Central memory CD8-positive, alpha-beta T cell (primary cell): Measurements from ENCODE around the gene THEMIS2.
A peak's percentile ranks its signal among the peaks of the same experiment; 100 is the strongest.

ENCODE experiments used
- ATAC-seq: fragments of 150-1000 bp; cut with Tn5 transposase; replicated peaks from 2 replicates; pipeline ENCODE4 v1.10.0; 2022; ENCODE audit warnings: mild to moderate bottlenecking, moderate FRiP score, moderate number of reproducible peaks; ENCODE audit not compliant: poor library complexity, severe bottlenecking; ENCODE audit errors: extremely low read depth
- DNase-seq, 2 donors: peaks; one replicate each; pipeline ENCODE4 v3.0.0; 2021; ENCODE audit warnings: low spot score in 2 of 2
- H3K27ac Mint-ChIP-seq: one replicate; pipeline ENCODE4 v1.8.0; 2022; ENCODE audit warnings: low read depth, mild to moderate bottlenecking, moderate library complexity, mixed read lengths
- H3K27me3 Mint-ChIP-seq: one replicate; pipeline ENCODE4 v1.8.0; 2022; ENCODE audit warnings: mixed read lengths
- H3K36me3 Mint-ChIP-seq: one replicate; pipeline ENCODE4 v1.8.0; 2022; ENCODE audit warnings: mild to moderate bottlenecking, moderate library complexity, mixed read lengths; ENCODE audit not compliant: insufficient read depth
- H3K4me1 Mint-ChIP-seq: one replicate; pipeline ENCODE4 v1.8.0; 2022; ENCODE audit warnings: mixed read lengths
- H3K4me3 Mint-ChIP-seq: one replicate; pipeline ENCODE4 v1.8.0; 2022; ENCODE audit warnings: mild to moderate bottlenecking, moderate library complexity, mixed read lengths
- H3K9me3 Mint-ChIP-seq: one replicate; pipeline ENCODE4 v1.8.0; 2022; ENCODE audit warnings: mixed read lengths

THEMIS2 gene

DNA sequence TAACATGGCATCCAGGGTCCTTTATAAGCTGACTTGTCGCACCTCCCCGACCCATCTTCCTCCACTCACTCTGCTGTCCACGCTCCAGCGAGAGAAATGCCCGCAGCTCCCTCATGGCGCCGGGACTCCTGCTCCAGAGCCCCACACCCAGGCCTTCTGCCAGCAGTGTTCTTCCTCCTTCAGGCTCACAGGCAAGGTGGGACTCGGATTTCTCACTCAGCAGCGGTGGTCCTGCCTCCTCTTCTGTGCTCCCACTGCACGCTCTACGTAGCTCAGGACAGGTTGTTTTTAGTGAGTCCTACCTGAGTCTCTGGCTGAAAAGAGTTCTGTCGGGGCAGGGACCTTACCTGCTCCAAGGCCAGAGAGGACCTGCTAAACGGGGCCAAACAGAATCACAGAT, 11.2 kb downstream of the THEMIS2 start:
- peak overlapping the region; percentile 57 for H3K4me3 Mint-ChIP-seq
- peaks cover 65% of the 10 kb centered on the region for H3K36me3 Mint-ChIP-seq
- peaks cover 77% of the 10 kb centered on the region for H3K4me1 Mint-ChIP-seq
- no peak for DNase-seq
- ATAC-seq, result no peak
- no peaks in the 10 kb centered on the region for H3K27me3 Mint-ChIP-seq
- H3K27ac Mint-ChIP-seq, result peak overlapping the region; percentile 87
- no peaks in the 10 kb centered on the region for H3K9me3 Mint-ChIP-seq

DNA sequence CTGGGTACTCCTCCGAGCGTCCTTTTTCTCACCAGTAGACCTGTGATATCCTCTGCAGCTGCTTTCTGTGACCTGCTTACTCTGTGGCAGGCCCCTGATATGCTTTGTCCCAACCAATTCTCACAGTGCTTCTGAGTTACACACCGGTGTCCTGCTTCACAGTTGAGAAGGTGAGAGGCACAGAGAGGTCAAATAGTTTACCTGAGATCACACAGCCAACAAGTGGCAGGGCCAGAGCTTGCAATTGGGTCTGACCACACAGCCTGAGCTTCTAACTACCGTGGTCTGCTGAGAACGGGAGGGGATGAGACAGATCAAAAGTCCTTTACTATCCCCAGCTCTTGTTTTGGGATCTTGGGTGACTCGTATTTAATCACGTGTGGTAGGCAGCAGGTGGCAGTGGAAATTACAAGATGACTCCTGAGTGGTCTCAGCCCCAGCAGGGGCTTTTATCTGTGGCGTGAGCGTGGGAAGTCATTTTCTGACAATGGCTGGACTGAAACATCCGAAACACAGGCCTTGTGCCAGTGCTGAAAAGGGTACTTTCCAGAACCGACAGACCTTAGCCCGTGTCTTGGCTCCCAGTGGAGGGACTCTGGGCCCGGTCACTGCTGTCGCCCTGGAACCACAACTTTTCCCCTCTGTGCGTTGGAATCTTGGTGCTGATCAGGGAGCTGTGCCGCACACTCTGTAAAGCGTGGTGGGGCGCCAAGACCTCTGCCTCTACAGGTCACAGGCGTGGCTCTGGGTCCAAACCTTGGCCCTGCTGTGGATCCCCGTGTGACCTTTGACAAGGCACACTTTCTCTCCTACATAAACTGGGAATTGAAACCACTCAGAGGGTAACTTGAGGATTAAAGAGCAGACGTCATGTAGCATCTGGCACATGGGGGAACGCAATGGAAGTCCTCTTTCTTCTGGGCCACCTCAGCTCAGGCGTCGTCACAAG, 11.9 kb downstream of the THEMIS2 start:
- no peaks in the 10 kb centered on the region for H3K27me3 Mint-ChIP-seq
- peaks cover 73% of the 10 kb centered on the region for H3K4me1 Mint-ChIP-seq
- ATAC-seq (peak; percentile 50), DNase-seq (no peak)
- H3K4me3 Mint-ChIP-seq, result peak overlapping the region; percentile 57
- H3K27ac Mint-ChIP-seq, result peak overlapping the region; percentile 87
- no peaks in the 10 kb centered on the region for H3K9me3 Mint-ChIP-seq
- H3K36me3 Mint-ChIP-seq, result peaks cover 63% of the 10 kb centered on the region

GRCh38 chr1:27885114-27885528, 12.8 kb downstream of the THEMIS2 start:
- Mint-ChIP-seq H3K36me3 (peaks cover 58% of the 10 kb centered on the region), H3K27ac (peak overlapping the region; percentile 87), H3K4me1 (peaks cover 67% of the 10 kb centered on the region), H3K9me3 (no peaks in the 10 kb centered on the region), H3K27me3 (no peaks in the 10 kb centered on the region), H3K4me3 (peak overlapping the region; percentile 37)
- no peak for ATAC-seq
- no peak for DNase-seq

- Mint-ChIP-seq H3K4me3 (peak overlapping the region; percentile 64), H3K4me1 (peaks cover 72% of the 10 kb centered on the region), H3K27me3 (no peaks in the 10 kb centered on the region), H3K9me3 (no peaks in the 10 kb centered on the region), H3K36me3 (peaks cover 57% of the 10 kb centered on the region), H3K27ac (peak overlapping the region; percentile 87)
- ATAC-seq, result no peak
- no peak for DNase-seq
Observed at GRCh38 chr1:27885621-27886352, 13.4 kb downstream of the THEMIS2 start.

- ATAC-seq (no peak), DNase-seq (no peak)
- Mint-ChIP-seq H3K27me3 (no peaks in the 10 kb centered on the region), H3K27ac (peak overlapping the region; percentile 87), H3K4me1 (peaks cover 74% of the 10 kb centered on the region), H3K4me3 (peak overlapping the region; percentile 64), H3K36me3 (peaks cover 59% of the 10 kb centered on the region), H3K9me3 (no peaks in the 10 kb centered on the region)
Observed at GRCh38 chr1:27886353-27886679, 14.0 kb downstream of the THEMIS2 start.

- Mint-ChIP-seq H3K9me3 (no peaks in the 10 kb centered on the region), H3K27ac (peak overlapping the region; percentile 87), H3K27me3 (no peaks in the 10 kb centered on the region), H3K4me1 (peaks cover 76% of the 10 kb centered on the region), H3K36me3 (peaks cover 60% of the 10 kb centered on the region), H3K4me3 (peak overlapping the region; percentile 64)
- DNase-seq, result no peak
- ATAC-seq, result peak; percentile 5
Observed at GRCh38 chr1:27886744-27887143, 14.4 kb downstream of the THEMIS2 start.

DNA sequence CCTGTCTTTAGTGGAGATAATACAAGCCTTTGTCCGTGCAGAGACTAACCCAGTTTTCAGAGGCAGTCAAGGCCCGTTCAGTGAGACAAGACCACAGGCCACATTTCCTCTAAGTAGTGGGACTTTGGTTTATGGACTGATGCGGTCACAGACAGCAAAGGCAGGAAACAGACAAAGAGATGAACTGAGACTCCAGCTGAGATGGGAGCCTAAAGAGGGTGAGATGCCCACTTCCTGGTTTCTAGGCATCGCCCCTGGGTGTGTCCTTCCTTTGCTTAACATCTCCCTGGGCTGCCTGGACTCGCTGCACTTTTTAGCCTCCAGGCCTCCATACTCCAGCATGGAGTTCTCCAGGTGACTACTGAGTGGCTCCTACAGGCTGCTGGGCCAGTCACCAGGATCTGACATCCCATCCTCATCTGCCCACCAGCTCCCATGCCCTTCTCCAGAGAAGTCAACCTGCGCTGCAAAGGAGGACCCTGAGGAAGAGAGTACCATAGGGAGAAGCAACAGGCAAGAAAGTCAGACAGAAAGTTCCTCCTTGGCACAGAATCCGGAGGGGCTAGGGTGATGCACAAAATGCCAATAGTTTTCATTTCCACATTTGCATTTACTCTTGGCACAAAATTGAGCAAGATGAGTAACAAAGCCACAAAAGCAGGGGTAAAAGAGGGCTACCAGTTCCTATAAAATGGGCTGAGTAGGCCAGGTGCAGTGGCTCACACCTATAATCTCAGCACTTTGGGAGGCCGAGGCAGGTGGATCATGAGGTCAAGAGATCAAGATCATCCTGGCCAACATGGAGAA, 15.1 kb downstream of the THEMIS2 start:
- ATAC-seq, result peak; percentile 72
- no peaks in the 10 kb centered on the region for H3K27me3 Mint-ChIP-seq
- peak overlapping the region; percentile 87 for H3K27ac Mint-ChIP-seq
- peaks cover 79% of the 10 kb centered on the region for H3K4me1 Mint-ChIP-seq
- peaks cover 63% of the 10 kb centered on the region for H3K36me3 Mint-ChIP-seq
- H3K9me3 Mint-ChIP-seq, result no peaks in the 10 kb centered on the region
- peak in 1 of 2 donors; percentile 52 for DNase-seq
- peak overlapping the region; percentile 64 for H3K4me3 Mint-ChIP-seq

GRCh38 chr1:27889506-27889905, 17.2 kb downstream of the THEMIS2 start:
- no peaks in the 10 kb centered on the region for H3K9me3 Mint-ChIP-seq
- peaks cover 61% of the 10 kb centered on the region for H3K36me3 Mint-ChIP-seq
- H3K4me3 Mint-ChIP-seq, result peak overlapping the region; percentile 31
- H3K4me1 Mint-ChIP-seq, result peaks cover 68% of the 10 kb centered on the region
- no peaks in the 10 kb centered on the region for H3K27me3 Mint-ChIP-seq
- H3K27ac Mint-ChIP-seq, result peak overlapping the region; percentile 87
- DNase-seq, result no peak
- ATAC-seq, result no peak

DNA sequence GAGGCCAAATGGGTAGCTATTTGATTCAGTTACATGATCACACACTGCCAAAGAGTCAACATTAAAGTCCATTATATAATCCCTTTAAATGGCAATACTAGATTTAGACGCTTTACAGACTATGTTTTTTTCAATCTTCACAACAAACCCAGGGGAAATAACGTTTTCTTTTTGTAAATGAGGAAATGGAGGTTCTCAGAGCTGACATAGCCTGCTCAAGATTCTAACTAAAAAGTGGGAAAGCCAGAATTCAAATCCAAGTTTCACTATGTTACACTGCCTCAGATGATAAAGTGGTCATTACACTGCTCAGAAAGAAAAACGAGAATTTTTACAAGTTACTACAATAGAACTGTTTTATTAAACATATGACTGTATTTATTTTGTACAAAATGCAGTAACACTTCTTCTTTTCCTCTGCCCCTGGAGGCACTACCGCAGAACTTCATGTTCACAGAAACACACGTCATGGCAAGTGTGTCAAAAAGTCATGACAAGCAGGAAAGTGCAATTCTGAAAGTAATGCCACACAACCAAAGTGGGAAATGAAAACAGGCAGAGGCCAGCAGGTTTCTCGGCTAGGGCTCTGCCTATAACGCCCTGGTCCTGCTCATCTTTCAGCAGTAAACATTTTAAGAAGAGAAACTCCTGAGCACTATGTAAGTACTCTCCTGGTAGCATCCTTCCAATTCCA, 19.0 kb downstream of the THEMIS2 start:
- H3K4me3 Mint-ChIP-seq, result peak overlapping the region; percentile 37
- DNase-seq, result peak in 1 of 2 donors; percentile 48
- H3K36me3 Mint-ChIP-seq, result peaks cover 58% of the 10 kb centered on the region
- H3K27ac Mint-ChIP-seq, result peak overlapping the region; percentile 91
- no peaks in the 10 kb centered on the region for H3K27me3 Mint-ChIP-seq
- no peaks in the 10 kb centered on the region for H3K9me3 Mint-ChIP-seq
- ATAC-seq, result peak; percentile 56
- peaks cover 55% of the 10 kb centered on the region for H3K4me1 Mint-ChIP-seq

- H3K36me3 Mint-ChIP-seq, result peaks cover 49% of the 10 kb centered on the region
- ATAC-seq, result no peak
- H3K27ac Mint-ChIP-seq, result peak overlapping the region; percentile 67
- no peaks in the 10 kb centered on the region for H3K27me3 Mint-ChIP-seq
- no peaks in the 10 kb centered on the region for H3K9me3 Mint-ChIP-seq
- DNase-seq, result no peak
- H3K4me3 Mint-ChIP-seq, result no peak overlapping the region
- peaks cover 34% of the 10 kb centered on the region for H3K4me1 Mint-ChIP-seq
Observed at GRCh38 chr1:27894521-27894920, 22.2 kb downstream of the THEMIS2 start.

- no peak for ATAC-seq
- Mint-ChIP-seq H3K36me3 (peaks cover 76% of the 10 kb centered on the region), H3K4me1 (no peaks in the 10 kb centered on the region)
Observed at GRCh38 chr1:27906759-27907158, 34.4 kb downstream of the THEMIS2 start.

GRCh38 chr1:27912429-27912828, 40.1 kb downstream of the THEMIS2 start:
- Mint-ChIP-seq H3K9me3 (no peaks in the 10 kb centered on the region), H3K4me3 (no peak overlapping the region), H3K4me1 (peaks cover 13% of the 10 kb centered on the region), H3K36me3 (peaks cover 38% of the 10 kb centered on the region), H3K27ac (no peak overlapping the region), H3K27me3 (no peaks in the 10 kb centered on the region)
- no peak for DNase-seq
- ATAC-seq, result no peak

More at GRCh38 chr1:27906759-27907158, 34.4 kb downstream of the THEMIS2 start:
- H3K9me3 Mint-ChIP-seq, result no peaks in the 10 kb centered on the region
- DNase-seq, result no peak
- no peak overlapping the region for H3K27ac Mint-ChIP-seq
- H3K27me3 Mint-ChIP-seq, result no peaks in the 10 kb centered on the region
- no peak overlapping the region for H3K4me3 Mint-ChIP-seq
